IPS-20b (cell line): ENCODE results near the gene PCDHA10.
"Not testable (repeated sequence)": the region's sequence is repeated elsewhere in the genome, so short reads cannot be mapped to it uniquely, and the experiment has no call there.

Experiments
- H3K27ac ChIP-seq: one replicate; pipeline ENCODE4 v1.5.1; 2013; ENCODE audit warnings: low read length
- H3K27me3 ChIP-seq: 2 replicates; pipeline ENCODE4 v1.6.1; 2013; ENCODE audit warnings: mild to moderate bottlenecking, low read length, inconsistent platforms; ENCODE audit not compliant: insufficient read depth
- H3K36me3 ChIP-seq: 2 replicates; pipeline ENCODE4 v1.6.1; 2013; ENCODE audit warnings: low read depth, mild to moderate bottlenecking, inconsistent platforms, low read length, moderate library complexity; ENCODE audit not compliant: insufficient read depth
- H3K4me1 ChIP-seq: 2 replicates; pipeline ENCODE4 v1.6.1; 2013; ENCODE audit warnings: mild to moderate bottlenecking, control low read depth, inconsistent platforms, low read length, moderate library complexity; ENCODE audit not compliant: insufficient read depth
- H3K4me3 ChIP-seq: 2 replicates; pipeline ENCODE4 v1.5.1; 2013; ENCODE audit warnings: mild to moderate bottlenecking, low read length, inconsistent platforms
- H3K9ac ChIP-seq: 2 replicates; pipeline ENCODE4 v1.6.1; 2013; ENCODE audit warnings: low read depth, mild to moderate bottlenecking, inconsistent platforms, low read length, moderate library complexity
- H3K9me3 ChIP-seq: 2 replicates; pipeline ENCODE4 v1.6.1; 2013; ENCODE audit warnings: mild to moderate bottlenecking, low read depth, low read length, inconsistent platforms; ENCODE audit not compliant: insufficient read depth

The PCDHA10 gene

DNA sequence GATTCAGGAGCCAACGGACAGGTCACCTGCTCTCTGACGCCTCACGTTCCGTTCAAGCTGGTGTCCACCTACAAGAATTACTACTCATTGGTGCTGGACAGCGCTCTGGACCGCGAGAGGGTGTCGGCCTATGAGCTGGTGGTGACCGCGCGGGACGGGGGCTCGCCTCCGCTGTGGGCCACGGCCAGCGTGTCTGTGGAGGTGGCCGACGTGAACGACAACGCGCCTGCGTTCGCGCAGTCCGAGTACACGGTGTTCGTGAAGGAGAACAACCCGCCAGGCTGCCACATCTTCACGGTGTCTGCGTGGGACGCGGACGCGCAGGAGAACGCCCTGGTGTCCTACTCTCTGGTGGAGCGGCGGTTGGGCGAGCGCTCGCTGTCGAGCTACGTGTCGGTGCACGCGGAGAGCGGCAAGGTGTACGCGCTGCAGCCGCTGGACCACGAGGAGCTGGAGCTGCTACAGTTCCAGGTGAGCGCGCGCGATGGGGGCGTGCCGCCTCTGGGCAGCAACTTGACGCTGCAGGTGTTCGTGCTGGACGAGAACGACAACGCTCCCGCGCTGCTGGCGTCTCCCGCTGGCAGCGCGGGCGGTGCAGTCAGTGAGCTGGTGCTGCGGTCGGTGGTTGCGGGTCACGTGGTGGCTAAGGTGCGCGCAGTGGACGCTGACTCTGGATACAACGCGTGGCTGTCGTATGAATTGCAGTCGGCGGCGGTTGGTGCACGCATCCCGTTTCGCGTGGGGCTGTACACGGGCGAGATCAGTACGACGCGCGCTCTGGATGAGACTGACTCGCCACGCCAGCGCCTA, 1.7 kb downstream of the PCDHA10 start:
- H3K9me3 ChIP-seq: peaks cover 36% of the 10 kb centered on the region
- no peaks in the 10 kb centered on the region for H3K4me1 ChIP-seq
- H3K4me3 ChIP-seq: no peak overlapping the region
- no peaks in the 10 kb centered on the region for H3K36me3 ChIP-seq
- H3K9ac ChIP-seq: no peak overlapping the region
- H3K27me3 ChIP-seq: no peaks in the 10 kb centered on the region
- no peak overlapping the region for H3K27ac ChIP-seq

GRCh38 chr5:140857987-140858240, 2.2 kb downstream of the PCDHA10 start:
- Histone ChIP-seq H3K4me3 (no peak overlapping the region), H3K36me3 (no peaks in the 10 kb centered on the region), H3K4me1 (no peaks in the 10 kb centered on the region), H3K27ac (no peak overlapping the region), H3K9ac (no peak overlapping the region), H3K27me3 (no peaks in the 10 kb centered on the region), H3K9me3 (peaks cover 41% of the 10 kb centered on the region)

DNA sequence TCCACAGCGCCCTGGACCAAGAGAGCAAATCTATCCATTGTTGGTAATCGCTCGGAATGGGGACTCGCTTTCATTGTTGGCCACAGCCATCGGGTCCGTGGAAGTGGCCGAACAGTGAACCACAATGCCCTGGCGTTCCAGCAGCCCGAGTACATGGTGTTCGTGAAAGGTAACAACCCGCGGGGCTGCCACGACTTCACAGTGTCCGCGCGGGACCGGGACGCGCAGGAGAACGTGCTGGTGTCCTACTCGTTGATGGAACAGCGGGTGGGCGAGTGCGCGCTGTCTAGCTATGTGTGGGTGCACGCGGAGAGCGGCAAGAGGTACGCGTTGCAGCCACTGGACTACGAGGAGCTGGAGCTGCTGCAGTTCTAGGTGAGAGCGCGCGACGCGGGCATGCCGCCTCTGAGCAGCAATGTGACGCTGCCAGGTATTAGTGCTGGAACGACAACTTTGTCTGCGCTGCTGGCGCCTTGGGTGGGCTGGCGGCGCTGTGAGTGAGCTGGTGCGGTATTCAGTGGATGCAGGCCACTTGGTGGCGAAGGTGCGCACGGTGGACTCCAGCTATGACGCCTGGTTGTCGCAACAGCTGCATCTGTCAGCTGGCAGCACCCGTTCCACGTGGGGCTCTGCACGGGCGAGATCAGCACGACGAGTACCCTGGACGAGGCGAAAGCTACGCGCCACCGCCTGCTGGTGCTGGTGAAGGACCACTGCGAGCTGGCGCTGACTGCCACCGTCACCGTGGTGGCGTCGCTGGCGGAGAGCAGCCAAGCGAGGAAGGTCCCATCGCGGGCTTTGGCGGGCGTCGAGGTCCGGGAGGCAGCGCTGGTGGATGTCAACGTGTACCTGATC, 7.0 kb downstream of the PCDHA10 start:
- Histone ChIP-seq H3K27me3 (no peaks in the 10 kb centered on the region), H3K4me1 (no peaks in the 10 kb centered on the region), H3K9ac (no peak overlapping the region)

DNA sequence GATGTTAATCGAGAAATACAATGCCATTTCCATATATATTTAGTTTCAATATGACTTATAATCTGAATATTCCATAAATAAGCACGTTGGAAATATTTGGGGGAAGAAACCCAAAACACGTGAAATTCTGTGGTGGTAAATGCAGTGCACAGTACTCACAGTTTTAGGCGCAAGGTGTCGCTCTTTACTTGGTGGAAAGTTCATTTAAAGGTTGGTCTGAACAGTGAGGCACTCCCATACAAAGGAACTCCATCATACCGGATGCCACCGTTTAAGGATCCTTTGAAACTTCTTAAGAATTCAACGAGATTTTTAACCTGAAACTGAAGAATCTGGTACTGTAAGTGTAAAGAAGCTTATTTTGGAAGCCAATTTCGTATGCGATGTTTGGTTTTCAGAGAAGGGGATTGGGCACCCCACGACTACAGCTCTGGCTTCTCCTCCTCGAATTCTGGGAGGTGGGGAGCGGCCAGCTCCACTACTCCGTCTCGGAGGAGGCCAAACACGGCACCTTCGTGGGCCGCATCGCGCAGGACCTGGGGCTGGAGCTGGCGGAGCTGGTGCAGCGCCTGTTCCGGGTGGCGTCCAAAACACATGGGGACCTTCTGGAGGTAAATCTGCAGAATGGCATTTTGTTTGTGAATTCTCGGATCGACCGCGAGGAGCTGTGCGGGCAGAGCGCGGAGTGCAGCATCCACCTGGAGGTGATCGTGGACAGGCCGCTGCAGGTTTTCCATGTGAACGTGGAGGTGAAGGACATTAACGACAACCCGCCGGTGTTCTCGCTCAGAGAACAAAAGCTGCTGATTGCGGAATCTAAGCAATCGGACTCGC, 13.2 kb downstream of the PCDHA10 start, which contains the start of gene PCDHA11:
Gene PCDHA11 (plus strand): TSS at position 237 of the 834 bp plus-strand sequence. CDS start 147 bp downstream, at position 384.
- Histone ChIP-seq H3K27me3 (no peaks in the 10 kb centered on the region), H3K9me3 (peaks cover 23% of the 10 kb centered on the region; the same call in 1 of the 2 replicates), H3K27ac (no peak within 1 kb of the TSS), H3K4me3 (peak within 1 kb of the TSS; percentile 63; the same call in 1 of the 2 replicates), H3K9ac (peak within 1 kb of the TSS; percentile 62; the same call in 1 of the 2 replicates), H3K36me3 (no peaks in the 10 kb centered on the region), H3K4me1 (no peaks in the 10 kb centered on the region)

More for the DNA sequence above, 7.0 kb downstream of the PCDHA10 start:
- Histone ChIP-seq H3K4me3 (no peak overlapping the region), H3K36me3 (no peaks in the 10 kb centered on the region), H3K9me3 (peaks cover 44% of the 10 kb centered on the region), H3K27ac (no peak overlapping the region)

DNA sequence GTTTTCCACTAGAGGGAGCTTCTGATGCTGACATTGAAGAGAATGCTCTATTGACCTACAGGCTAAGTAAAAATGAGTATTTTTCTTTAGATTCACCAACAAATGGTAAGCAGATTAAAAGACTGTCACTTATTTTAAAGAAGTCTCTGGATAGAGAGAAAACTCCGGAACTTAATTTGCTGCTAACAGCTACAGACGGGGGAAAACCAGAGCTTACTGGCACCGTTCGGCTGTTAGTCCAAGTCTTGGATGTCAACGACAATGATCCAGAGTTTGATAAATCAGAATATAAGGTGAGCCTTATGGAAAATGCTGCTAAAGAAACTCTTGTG, 13.8 kb downstream of the PCDHA10 start:
- H3K4me3 ChIP-seq: peak overlapping the region; percentile 63; the same call in 1 of the 2 replicates

DNA sequence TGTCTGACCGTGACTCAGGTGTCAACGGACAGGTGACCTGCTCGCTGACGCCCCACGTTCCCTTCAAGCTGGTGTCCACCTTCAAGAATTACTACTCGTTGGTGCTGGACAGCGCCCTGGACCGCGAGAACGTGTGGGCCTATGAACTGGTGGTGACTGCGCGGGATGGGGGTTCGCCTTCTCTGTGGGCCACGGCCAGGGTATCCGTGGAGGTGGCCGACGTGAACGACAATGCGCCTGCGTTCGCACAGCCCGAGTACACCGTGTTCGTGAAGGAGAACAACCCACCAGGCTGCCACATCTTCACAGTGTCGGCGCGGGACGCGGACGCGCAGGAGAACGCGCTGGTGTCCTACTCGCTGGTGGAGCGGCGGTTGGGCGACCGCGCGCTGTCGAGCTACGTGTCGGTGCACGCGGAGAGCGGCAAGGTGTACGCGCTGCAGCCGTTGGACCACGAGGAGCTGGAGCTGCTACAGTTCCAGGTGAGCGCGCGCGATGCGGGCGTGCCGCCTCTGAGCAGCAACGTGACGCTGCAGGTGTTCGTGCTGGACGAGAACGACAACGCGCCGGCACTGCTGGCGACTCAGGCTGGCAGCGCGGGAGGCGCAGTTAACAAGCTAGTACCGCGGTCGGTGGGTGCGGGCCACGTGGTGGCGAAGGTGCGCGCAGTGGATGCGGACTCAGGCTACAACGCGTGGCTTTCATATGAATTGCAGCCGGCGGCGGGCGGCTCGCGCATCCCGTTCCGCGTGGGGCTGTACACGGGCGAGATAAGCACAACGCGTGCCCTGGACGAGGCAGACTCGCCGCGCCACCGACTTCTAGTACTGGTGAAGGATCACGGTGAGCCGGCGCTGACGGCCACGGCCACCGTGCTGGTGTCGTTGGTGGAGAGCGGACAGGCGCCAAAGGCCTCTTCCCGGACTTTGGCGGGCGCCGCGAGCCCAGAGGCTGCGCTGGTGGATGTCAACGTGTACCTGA, 14.8 kb downstream of the PCDHA10 start:
- no peak overlapping the region for H3K4me3 ChIP-seq
- no peak overlapping the region for H3K9ac ChIP-seq
- H3K27me3 ChIP-seq: no peaks in the 10 kb centered on the region
- H3K4me1 ChIP-seq: no peaks in the 10 kb centered on the region
- H3K36me3 ChIP-seq: no peaks in the 10 kb centered on the region
- peaks cover 18% of the 10 kb centered on the region; the same call in 1 of the 2 replicates for H3K9me3 ChIP-seq
- H3K27ac ChIP-seq: no peak overlapping the region

More for the DNA sequence above, 13.8 kb downstream of the PCDHA10 start:
- peak overlapping the region; percentile 62; the same call in 1 of the 2 replicates for H3K9ac ChIP-seq
- no peak overlapping the region for H3K27ac ChIP-seq
- peaks cover 23% of the 10 kb centered on the region; the same call in 1 of the 2 replicates for H3K9me3 ChIP-seq
- no peaks in the 10 kb centered on the region for H3K36me3 ChIP-seq
- H3K27me3 ChIP-seq: no peaks in the 10 kb centered on the region
- no peaks in the 10 kb centered on the region for H3K4me1 ChIP-seq

DNA sequence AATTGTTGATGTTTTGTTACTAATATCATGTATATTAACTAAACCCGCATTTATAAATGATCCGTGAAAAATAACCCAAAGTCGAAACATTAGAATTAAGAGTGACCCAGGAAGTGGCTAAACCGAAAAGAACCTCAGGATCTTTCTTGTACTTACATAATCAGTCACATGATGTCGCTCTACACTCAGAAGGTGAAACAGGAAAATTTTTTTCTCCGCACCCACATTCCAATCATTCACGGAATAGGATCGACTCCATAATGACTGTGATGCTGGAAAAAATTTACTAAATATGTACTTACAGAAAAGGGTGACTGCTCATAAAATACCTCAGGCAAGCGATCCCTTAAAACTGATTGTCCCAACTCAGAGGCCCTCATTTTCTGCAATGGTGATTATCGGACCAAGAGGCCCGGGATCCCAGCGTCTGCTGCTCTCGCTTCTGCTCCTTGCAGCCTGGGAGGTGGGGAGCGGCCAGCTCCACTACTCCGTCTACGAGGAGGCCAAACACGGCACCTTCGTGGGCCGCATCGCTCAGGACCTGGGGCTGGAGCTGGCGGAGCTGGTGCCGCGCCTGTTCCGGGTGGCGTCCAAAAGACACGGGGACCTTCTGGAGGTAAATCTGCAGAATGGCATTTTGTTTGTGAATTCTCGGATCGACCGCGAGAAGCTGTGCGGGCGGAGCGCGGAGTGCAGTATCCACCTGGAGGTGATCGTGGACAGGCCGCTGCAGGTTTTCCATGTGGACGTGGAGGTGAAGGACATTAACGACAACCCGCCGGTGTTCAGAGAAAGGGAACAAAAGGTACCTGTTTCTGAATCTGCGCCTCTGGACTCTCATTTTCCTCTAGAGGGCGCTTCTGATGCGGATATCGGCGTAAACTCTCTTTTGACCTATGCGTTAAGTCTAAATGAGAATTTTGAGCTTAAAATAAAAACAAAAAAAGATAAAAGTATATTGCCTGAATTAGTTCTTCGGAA, 19.7 kb downstream of the PCDHA10 start, which contains the start of gene PCDHA12:
Gene PCDHA12 (plus strand): TSS at position 224 of the 981 bp plus-strand sequence. CDS start 165 bp downstream, at position 389.
- no peaks in the 10 kb centered on the region for H3K36me3 ChIP-seq
- peak within 1 kb of the TSS; percentile 67 for H3K4me3 ChIP-seq
- peak within 1 kb of the TSS; percentile 59 for H3K9ac ChIP-seq
- H3K27ac ChIP-seq: no peak within 1 kb of the TSS
- no peaks in the 10 kb centered on the region for H3K27me3 ChIP-seq
- no peaks in the 10 kb centered on the region; the same call in 1 of the 2 replicates for H3K4me1 ChIP-seq
- peaks cover 2% of the 10 kb centered on the region; the same call in 1 of the 2 replicates for H3K9me3 ChIP-seq

DNA sequence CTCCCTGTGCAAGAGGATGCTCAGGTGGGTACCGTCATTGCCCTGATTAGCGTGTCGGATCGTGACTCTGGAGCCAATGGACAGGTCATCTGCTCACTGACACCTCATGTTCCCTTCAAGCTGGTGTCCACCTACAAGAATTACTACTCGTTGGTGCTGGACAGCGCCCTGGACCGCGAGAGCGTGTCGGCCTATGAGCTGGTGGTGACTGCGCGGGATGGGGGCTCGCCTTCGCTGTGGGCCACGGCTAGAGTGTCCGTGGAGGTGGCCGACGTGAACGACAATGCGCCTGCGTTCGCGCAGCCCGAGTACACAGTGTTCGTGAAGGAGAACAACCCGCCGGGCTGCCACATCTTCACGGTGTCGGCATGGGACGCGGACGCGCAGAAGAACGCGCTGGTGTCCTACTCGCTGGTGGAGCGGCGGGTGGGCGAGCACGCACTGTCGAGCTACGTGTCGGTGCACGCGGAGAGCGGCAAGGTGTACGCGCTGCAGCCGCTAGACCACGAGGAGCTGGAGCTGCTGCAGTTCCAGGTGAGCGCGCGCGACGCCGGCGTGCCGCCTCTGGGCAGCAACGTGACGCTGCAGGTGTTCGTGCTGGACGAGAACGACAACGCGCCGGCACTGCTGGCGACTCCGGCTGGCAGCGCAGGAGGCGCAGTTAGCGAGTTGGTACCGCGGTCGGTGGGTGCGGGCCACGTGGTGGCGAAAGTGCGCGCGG, 21.0 kb downstream of the PCDHA10 start:
- not testable (repeated sequence) for H3K27ac ChIP-seq, H3K4me1 ChIP-seq, H3K36me3 ChIP-seq, H3K27me3 ChIP-seq, H3K9me3 ChIP-seq, H3K4me3 ChIP-seq, H3K9ac ChIP-seq

- Histone ChIP-seq H3K9ac (no peak overlapping the region), H3K27me3 (no peaks in the 10 kb centered on the region)
These were observed 21.5 kb downstream of the PCDHA10 start for GRCh38 chr5:140877262-140877581.

More at GRCh38 chr5:140877262-140877581, 21.5 kb downstream of the PCDHA10 start:
- H3K9me3 ChIP-seq: no peaks in the 10 kb centered on the region; the same call in 1 of the 2 replicates
- no peaks in the 10 kb centered on the region for H3K36me3 ChIP-seq
- no peaks in the 10 kb centered on the region; the same call in 1 of the 2 replicates for H3K4me1 ChIP-seq
- no peak overlapping the region for H3K4me3 ChIP-seq
- H3K27ac ChIP-seq: no peak overlapping the region
